Epithelial cell of prostate (primary cell): Measurements from ENCODE around the gene FUT3.
"Not testable (repeated sequence)": the region's sequence is repeated elsewhere in the genome, so short reads cannot be mapped to it uniquely, and the experiment has no call there.

ENCODE experiments used
- DNase-seq: peaks from one replicate; pipeline ENCODE4 v3.0.0-alpha.2; 2011; ENCODE audit warnings: low read depth, low spot score
- H3K27ac ChIP-seq: fragments of 450-650 bp; 2 replicates; pipeline ENCODE4 v1.5.1; 2017; ENCODE audit warnings: mild to moderate bottlenecking

The FUT3 gene

GRCh38 chr19:5854121-5854520, 2.9 kb upstream of the FUT3 start:
- not testable (repeated sequence) for H3K27ac ChIP-seq, DNase-seq

- DNase-seq = no peak
- H3K27ac ChIP-seq = peak overlapping the region; percentile 97
Measured at GRCh38 chr19:5850743-5851293, 431 bp downstream of the FUT3 start.

GRCh38 chr19:5850189-5850588, 1.1 kb downstream of the FUT3 start:
- H3K27ac ChIP-seq = peak overlapping the region; percentile 97
- no peak for DNase-seq

GRCh38 chr19:5848621-5849020, 2.6 kb downstream of the FUT3 start:
- not testable (repeated sequence) for DNase-seq, H3K27ac ChIP-seq

GRCh38 chr19:5847846-5848245, 3.4 kb downstream of the FUT3 start:
- H3K27ac ChIP-seq, DNase-seq: not testable (repeated sequence)

- H3K27ac ChIP-seq = no peak overlapping the region
- no peak for DNase-seq
Measured at GRCh38 chr19:5844456-5845433, 6.5 kb downstream of the FUT3 start.

- no peak overlapping the region for H3K27ac ChIP-seq
- no peak for DNase-seq
Measured at GRCh38 chr19:5843295-5843927, 7.8 kb downstream of the FUT3 start.

GRCh38 chr19:5841735-5842111, 9.5 kb downstream of the FUT3 start:
- DNase-seq, H3K27ac ChIP-seq: not testable (repeated sequence)

- H3K27ac ChIP-seq = peak within 1 kb of the TSS; percentile 17
- no peak for DNase-seq
Measured at GRCh38 chr19:5839065-5840017, 11.9 kb downstream of the FUT3 start, which contains the start of gene FUT6. Gene FUT6 (minus strand): TSS chr19:5839702. CDS start chr19:5832567, 7,135 bp downstream.

GRCh38 chr19:5838353-5839064, 12.7 kb downstream of the FUT3 start:
- no peak for DNase-seq
- peak overlapping the region; percentile 17 for H3K27ac ChIP-seq

GRCh38 chr19:5837761-5838352, 13.4 kb downstream of the FUT3 start:
- no peak overlapping the region for H3K27ac ChIP-seq
- DNase-seq = no peak

GRCh38 chr19:5832527-5833216, 18.6 kb downstream of the FUT3 start:
- H3K27ac ChIP-seq = no peak overlapping the region
- DNase-seq = no peak

- no peak for DNase-seq
- H3K27ac ChIP-seq = no peak overlapping the region
Measured at GRCh38 chr19:5832061-5832460, 19.2 kb downstream of the FUT3 start.

GRCh38 chr19:5831159-5831558, 20.1 kb downstream of the FUT3 start:
- no peak for DNase-seq
- no peak overlapping the region for H3K27ac ChIP-seq

- DNase-seq = no peak
- H3K27ac ChIP-seq = no peak overlapping the region
Measured at GRCh38 chr19:5829567-5830310, 21.5 kb downstream of the FUT3 start.

- no peak overlapping the region for H3K27ac ChIP-seq
- no peak for DNase-seq
Measured at GRCh38 chr19:5828661-5829566, 22.3 kb downstream of the FUT3 start.
